ENCODE data around the gene KCNG1. TPM values are rescaled to one million over a fixed set of nuclear protein-coding genes. Genes with fewer than 3 reads are reported as not detected.

KCNG1 gene, protein sequence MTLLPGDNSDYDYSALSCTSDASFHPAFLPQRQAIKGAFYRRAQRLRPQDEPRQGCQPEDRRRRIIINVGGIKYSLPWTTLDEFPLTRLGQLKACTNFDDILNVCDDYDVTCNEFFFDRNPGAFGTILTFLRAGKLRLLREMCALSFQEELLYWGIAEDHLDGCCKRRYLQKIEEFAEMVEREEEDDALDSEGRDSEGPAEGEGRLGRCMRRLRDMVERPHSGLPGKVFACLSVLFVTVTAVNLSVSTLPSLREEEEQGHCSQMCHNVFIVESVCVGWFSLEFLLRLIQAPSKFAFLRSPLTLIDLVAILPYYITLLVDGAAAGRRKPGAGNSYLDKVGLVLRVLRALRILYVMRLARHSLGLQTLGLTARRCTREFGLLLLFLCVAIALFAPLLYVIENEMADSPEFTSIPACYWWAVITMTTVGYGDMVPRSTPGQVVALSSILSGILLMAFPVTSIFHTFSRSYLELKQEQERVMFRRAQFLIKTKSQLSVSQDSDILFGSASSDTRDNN
- 5.8 TPM for total RNA-seq

DNA sequence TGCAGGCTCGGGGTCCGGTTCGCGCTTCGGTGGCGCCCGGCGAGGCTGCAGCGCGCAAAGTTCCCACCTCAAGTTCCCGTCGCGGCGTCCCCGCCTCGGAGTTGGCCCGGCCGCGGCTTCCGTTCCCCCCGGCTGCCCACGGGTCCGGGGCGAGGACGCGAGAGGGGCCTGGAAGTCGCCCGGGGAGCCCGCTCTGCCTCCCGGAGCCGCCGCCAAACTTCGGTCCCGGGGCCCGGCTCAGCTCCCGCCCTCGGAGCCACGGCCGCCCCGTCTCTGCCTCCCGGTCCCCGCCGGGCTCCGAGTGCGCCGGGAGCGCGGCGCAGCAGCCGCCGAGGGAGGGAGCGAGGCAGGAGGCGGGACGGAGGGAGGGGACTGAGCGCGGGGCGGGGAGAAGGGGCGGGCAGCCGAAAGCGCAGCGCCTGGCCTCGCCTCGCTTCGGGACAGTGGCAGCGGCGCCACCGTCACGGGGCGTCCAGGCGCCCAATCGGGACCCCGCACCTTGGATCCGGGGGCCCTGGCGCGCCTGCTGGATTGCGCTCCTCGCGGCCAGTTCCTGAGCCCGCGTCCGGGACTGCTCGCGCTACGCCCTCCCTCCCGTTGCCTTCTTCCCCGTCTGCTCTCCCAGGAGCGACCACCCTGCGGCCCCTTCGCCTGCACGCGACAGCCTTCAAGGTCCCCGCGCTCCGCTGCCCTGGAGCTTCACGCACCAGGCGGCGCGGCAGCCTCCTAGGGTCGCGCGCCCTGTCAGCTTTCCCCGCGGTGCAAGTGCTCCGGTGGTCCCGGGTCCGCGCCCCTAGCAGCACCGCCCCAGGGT is at the start of gene KCNG1:
KCNG1 (minus strand) TSS at position 305 of the 814 bp plus-strand sequence. CDS start 12,769 bp downstream, outside the sequence.

DNA sequence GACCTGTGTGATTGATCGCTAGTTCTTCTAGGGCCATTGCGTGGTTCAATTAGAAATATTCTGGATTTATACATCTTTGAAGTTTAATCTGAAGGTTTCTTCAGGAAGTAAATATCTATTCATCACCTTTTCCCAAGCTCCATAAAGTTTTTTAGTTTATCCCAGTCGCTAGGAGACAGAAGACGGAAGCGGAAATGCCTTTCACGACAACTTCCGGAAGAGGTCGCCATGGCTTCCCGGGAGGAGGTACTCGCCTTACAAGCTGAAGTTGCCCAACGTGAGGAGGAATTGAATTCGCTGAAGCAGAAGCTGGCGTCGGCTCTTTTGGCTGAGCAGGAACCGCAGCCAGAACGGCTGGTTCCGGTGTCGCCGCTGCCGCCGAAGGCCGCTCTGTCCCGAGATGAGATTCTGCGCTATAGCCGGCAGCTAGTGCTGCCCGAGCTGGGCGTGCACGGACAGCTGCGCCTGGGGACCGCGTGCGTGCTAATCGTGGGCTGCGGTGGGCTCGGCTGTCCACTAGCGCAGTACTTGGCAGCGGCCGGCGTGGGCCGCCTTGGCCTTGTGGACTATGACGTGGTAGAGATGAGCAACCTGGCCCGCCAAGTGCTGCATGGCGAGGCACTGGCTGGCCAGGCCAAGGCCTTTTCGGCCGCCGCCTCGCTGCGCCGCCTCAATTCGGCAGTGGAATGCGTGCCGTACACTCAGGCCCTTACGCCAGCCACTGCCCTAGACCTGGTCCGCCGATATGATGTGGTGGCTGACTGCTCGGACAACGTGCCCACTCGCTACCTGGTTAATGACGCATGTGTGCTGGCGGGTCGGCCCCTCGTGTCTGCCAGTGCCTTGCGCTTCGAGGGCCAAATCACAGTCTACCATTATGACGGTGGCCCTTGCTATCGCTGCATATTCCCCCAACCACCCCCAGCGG is 64.0 kb downstream of the KCNG1 start, which contains the start of gene MOCS3:
MOCS3 (plus strand) TSS at position 204 of the 928 bp plus-strand sequence; CDS start at position 229, 25 bp downstream.

DNA sequence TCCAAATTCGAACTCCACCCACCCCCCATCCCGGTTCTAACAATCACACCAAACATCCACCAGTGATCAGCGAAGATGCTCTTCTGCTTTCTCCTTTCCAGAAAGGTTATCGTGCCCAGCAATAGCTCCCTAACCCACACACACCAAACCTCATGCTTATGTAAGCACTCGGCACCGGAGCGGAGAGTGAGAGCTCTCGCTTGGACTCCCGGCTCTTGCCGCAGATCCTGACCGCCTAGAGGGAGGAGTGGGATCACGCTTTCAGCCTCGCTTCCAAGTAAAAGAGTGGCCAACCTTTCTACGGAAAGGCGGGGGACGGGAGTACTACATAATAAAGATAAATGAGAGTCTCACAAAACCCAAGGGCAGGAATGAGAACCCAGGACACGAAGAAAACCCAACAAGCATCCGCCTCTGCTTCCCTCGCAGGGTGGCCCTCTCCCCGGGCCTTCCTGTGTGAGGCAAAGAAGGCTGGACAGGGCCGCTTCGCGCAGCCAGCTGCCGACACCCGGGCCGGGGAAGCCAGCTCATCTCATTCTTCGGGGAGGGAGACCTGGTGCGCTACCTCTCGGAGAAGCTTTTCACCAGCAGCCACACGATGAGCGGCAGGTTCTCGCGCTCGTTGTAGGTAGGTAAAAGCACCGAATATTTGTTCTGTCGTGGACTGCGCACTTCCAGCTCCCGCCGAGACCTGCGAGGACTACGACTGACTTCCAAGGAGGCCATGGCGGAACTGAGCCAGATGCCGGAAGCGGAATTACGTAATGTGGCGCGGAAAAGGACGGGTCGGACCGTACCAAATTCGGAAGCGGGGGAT is 64.9 kb downstream of the KCNG1 start, which contains the start of gene DPM1:
DPM1 (minus strand) TSS at position 735 of the 817 bp plus-strand sequence; CDS start at position 726, 9 bp downstream.

Other genes starting within 250 kb of the KCNG1 start
- gene BCAS4, start 228.0 kb downstream of the KCNG1 start, total RNA-seq, result 4.8 TPM
- 59.9 TPM for gene ADNP, start 91.7 kb downstream of the KCNG1 start, total RNA-seq
- gene DPM1, start 64.6 kb downstream of the KCNG1 start, total RNA-seq, result 42.2 TPM
- gene MOCS3, start 64.3 kb downstream of the KCNG1 start, total RNA-seq, result 6.0 TPM

Data from metanephros (tissue), 1 donor.